Osteoblast (primary cell): ENCODE measurements around the gene CALCB. TPM values are rescaled to one million over a fixed set of nuclear protein-coding genes. Genes with fewer than 3 reads are reported as not detected.

ENCODE experiments used
- DNase-seq: peaks from one replicate; pipeline ENCODE4 v3.0.0; 2011; ENCODE audit warnings: low spot score, mixed read lengths; ENCODE audit not compliant: insufficient read length; ENCODE audit errors: missing footprints
- H2AFZ ChIP-seq: 2 replicates; pipeline ENCODE4 v1.6.0; 2011; ENCODE audit warnings: mild to moderate bottlenecking, low read length
- H3K27ac ChIP-seq: 2 replicates; pipeline ENCODE4 v1.5.1; 2011; ENCODE audit warnings: mild to moderate bottlenecking, low read depth, low read length, moderate library complexity
- H3K27me3 ChIP-seq: 2 replicates; pipeline ENCODE4 v1.6.0; 2012; ENCODE audit warnings: mild to moderate bottlenecking, control low read depth, inconsistent platforms, low read length, moderate library complexity; ENCODE audit not compliant: insufficient read depth
- H3K36me3 ChIP-seq: 2 replicates; pipeline ENCODE4 v1.5.1; 2011; ENCODE audit warnings: mild to moderate bottlenecking, low read length, control low read depth, moderate library complexity; ENCODE audit not compliant: insufficient read depth
- H3K4me1 ChIP-seq: 2 replicates; pipeline ENCODE4 v1.5.1; 2011; ENCODE audit warnings: mild to moderate bottlenecking, low read length, control low read depth, moderate library complexity; ENCODE audit not compliant: insufficient read depth
- H3K4me2 ChIP-seq: 2 replicates; pipeline ENCODE4 v1.6.0; 2011; ENCODE audit warnings: mild to moderate bottlenecking, low read length; ENCODE audit not compliant: insufficient read depth
- H3K4me3 ChIP-seq: fragments of 200-600 bp; sonication (generic); 3 replicates; pipeline ENCODE4 v1.5.1; 2012; ENCODE audit warnings: mild to moderate bottlenecking, low read length, inconsistent platforms; ENCODE audit not compliant: insufficient read depth
- H3K79me2 ChIP-seq: 2 replicates; pipeline ENCODE4 v1.6.0; 2012; ENCODE audit warnings: mild to moderate bottlenecking, low read length, control low read depth, inconsistent platforms; ENCODE audit not compliant: insufficient read depth
- H3K9me3 ChIP-seq: 2 replicates; pipeline ENCODE4 v1.5.1; 2011; ENCODE audit warnings: low read depth, low read length, control low read depth
- H4K20me1 ChIP-seq: 2 replicates; pipeline ENCODE4 v1.6.0; 2012; ENCODE audit warnings: mild to moderate bottlenecking, low read length, control low read depth; ENCODE audit not compliant: insufficient read depth
- CTCF ChIP-seq: IDR thresholded peaks from 2 replicates; pipeline ENCODE4 v1.5.1; 2011; ENCODE audit warnings: mild to moderate bottlenecking, low read depth, low read length, moderate library complexity; ENCODE audit errors: extremely low read depth
- total RNA-seq: library from RNA; depleted of rRNA; stranded (reverse); fragments of >200 nt; gene quantifications from 2 replicates; pipeline ENCODE4 v1.2.3, GENCODE V29; 2012

The CALCB gene
- total RNA-seq, 1 donor: not detected

DNA sequence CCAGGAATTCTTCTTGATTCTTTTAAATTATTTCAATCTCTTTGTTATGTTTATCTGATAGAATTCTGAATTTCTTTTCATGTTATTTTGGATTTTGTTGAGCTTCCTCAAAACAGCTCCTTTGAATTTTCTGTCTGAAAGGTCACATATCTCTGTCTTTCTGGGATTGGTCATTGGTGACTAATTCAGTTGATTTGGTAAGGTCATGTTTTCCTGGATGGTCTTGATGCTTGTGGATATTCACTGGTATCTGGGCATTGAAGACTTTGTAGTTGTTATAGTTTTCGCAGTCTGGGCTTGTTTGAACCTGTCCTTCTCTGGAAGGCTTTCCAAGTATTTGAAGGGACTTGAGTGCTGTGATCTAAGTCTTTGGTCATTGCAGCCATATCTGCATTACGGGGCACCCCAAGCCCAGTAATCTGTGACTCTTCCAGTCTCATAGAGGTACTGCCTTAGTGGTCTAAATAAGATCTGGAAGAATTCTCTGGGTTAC, 22.4 kb downstream of the CALCB start:
- Histone ChIP-seq H3K9me3 (no peaks in the 10 kb centered on the region), H3K4me1 (peaks cover 6% of the 10 kb centered on the region), H3K27ac (no peak overlapping the region), H4K20me1 (no peaks in the 10 kb centered on the region), H2AFZ (peak overlapping the region; percentile 21), H3K4me3 (no peak overlapping the region), H3K79me2 (no peaks in the 10 kb centered on the region), H3K27me3 (no peaks in the 10 kb centered on the region), H3K36me3 (no peaks in the 10 kb centered on the region), H3K4me2 (no peak overlapping the region)
- no peak for TF ChIP-seq CTCF
- no peak for DNase-seq

GRCh38 chr11:15097411-15097810, 24.0 kb downstream of the CALCB start:
- no peaks in the 10 kb centered on the region for H3K9me3 ChIP-seq
- peaks cover 6% of the 10 kb centered on the region for H3K4me1 ChIP-seq
- no peak overlapping the region for H2AFZ ChIP-seq
- no peak for TF ChIP-seq CTCF
- no peak overlapping the region for H3K4me2 ChIP-seq
- no peak overlapping the region for H3K4me3 ChIP-seq
- no peaks in the 10 kb centered on the region for H3K27me3 ChIP-seq
- no peaks in the 10 kb centered on the region for H4K20me1 ChIP-seq
- H3K79me2 ChIP-seq: no peaks in the 10 kb centered on the region
- no peak overlapping the region for H3K27ac ChIP-seq
- no peaks in the 10 kb centered on the region for H3K36me3 ChIP-seq
- DNase-seq: no peak

DNA sequence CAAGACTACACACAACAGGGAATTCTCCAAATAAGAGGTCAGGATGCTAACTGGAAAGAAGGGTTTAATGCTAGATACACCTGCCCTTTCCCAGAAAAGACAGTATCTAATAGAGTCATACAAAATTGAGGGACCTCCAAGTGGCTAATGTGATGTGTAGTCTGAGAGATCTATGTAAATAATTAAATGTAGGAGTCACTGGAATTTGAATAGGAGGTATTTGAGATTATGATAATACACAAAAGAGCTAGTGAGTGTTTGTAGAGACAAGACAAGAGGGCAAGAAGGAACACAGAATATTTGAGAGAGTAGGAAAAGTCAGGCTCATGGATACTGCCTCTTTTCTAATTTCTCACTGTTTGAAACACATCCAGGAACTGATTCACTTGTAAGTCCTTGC, 25.9 kb downstream of the CALCB start:
- Histone ChIP-seq H3K9me3 (no peaks in the 10 kb centered on the region), H2AFZ (no peak overlapping the region), H3K4me2 (no peak overlapping the region), H3K79me2 (no peaks in the 10 kb centered on the region), H4K20me1 (no peaks in the 10 kb centered on the region), H3K4me1 (peaks cover 6% of the 10 kb centered on the region), H3K27me3 (no peaks in the 10 kb centered on the region), H3K27ac (no peak overlapping the region), H3K4me3 (no peak overlapping the region), H3K36me3 (no peaks in the 10 kb centered on the region)
- TF ChIP-seq CTCF: no peak
- DNase-seq: no peak

GRCh38 chr11:15101072-15101709, 27.8 kb downstream of the CALCB start:
- Histone ChIP-seq H3K79me2 (no peaks in the 10 kb centered on the region), H3K4me1 (peaks cover 11% of the 10 kb centered on the region), H4K20me1 (no peaks in the 10 kb centered on the region), H3K27ac (no peak overlapping the region), H3K36me3 (no peaks in the 10 kb centered on the region), H3K27me3 (no peaks in the 10 kb centered on the region), H3K4me2 (no peak overlapping the region), H3K9me3 (no peaks in the 10 kb centered on the region), H2AFZ (peak overlapping the region; percentile 74), H3K4me3 (no peak overlapping the region)
- peak; percentile 90 for DNase-seq
- TF ChIP-seq CTCF: peak; percentile 99
